Kidney capillary endothelial cell (primary cell): ENCODE results near the gene CHRDL1.
"Not testable (repeated sequence)": the region's sequence is repeated elsewhere in the genome, so short reads cannot be mapped to it uniquely, and the experiment has no call there.

Experiments used
- DNase-seq: peaks from one replicate; pipeline ENCODE4 v3.0.0-alpha.2; 2018; ENCODE audit warnings: low spot score

CHRDL1 gene

DNA sequence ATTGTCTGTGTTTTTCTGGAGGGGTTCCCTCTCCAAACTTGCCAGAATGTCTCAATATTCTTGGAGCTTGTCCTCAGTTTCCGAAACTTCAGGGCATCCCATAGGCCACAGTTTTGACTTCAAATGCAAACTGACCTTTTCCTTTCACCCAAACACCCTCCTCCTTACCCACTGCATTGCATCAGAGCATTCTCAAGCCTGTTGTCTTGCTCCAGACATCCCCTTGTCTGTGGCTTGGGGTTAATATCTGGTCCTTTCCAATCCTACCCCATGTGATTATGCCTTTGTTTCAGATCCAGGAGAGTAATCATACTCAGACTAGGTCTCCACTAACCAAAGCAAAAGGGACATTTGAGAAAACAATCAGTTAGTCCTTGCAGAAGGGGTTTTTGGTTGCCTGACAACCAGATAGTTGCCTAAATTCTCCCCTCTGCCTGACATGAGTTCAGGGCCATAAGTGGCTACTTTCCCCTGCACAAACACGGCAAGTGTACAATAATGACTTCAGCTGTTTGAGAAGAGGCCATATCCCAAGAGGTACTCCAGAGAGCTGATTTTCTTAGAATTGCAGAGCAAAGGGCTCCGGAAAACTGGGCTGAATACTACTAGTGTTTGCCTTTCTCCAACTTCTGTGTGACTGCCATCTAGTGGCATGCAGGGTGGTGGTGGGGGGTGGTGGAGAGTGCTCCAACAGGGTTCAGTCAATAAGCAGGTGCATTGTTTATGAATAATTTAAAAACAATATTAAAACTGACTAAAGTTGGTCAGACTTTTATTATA lies 130.2 kb downstream of the CHRDL1 start:
- DNase-seq = no peak

DNA sequence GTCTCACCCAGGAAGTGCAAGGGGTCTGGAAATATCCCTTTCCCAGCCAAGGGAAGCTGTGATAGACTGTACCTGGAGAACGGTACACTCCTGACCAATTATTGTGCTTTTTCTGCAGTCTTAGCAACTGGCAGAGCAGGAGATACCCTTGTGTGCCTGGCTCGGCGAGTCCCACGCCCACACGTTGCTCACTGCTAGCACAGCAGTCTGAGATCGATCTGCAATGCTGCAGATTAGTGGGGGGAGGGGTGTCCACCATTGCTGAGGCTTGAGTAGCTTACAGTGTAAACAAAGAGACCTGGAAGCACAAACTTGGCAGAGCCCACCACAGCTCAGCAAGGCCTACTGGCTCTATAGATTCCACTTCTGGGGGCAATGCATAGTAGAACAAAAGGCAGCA lies 138.5 kb downstream of the CHRDL1 start:
- DNase-seq = no peak

GRCh38 chrX:110654280-110654679 lies 141.3 kb downstream of the CHRDL1 start:
- not testable (repeated sequence) for DNase-seq

- DNase-seq = no peak
Measured at GRCh38 chrX:110646386-110646785, 149.2 kb downstream of the CHRDL1 start.
